ENCODE data around the gene RTRAF.

RTRAF gene

DNA sequence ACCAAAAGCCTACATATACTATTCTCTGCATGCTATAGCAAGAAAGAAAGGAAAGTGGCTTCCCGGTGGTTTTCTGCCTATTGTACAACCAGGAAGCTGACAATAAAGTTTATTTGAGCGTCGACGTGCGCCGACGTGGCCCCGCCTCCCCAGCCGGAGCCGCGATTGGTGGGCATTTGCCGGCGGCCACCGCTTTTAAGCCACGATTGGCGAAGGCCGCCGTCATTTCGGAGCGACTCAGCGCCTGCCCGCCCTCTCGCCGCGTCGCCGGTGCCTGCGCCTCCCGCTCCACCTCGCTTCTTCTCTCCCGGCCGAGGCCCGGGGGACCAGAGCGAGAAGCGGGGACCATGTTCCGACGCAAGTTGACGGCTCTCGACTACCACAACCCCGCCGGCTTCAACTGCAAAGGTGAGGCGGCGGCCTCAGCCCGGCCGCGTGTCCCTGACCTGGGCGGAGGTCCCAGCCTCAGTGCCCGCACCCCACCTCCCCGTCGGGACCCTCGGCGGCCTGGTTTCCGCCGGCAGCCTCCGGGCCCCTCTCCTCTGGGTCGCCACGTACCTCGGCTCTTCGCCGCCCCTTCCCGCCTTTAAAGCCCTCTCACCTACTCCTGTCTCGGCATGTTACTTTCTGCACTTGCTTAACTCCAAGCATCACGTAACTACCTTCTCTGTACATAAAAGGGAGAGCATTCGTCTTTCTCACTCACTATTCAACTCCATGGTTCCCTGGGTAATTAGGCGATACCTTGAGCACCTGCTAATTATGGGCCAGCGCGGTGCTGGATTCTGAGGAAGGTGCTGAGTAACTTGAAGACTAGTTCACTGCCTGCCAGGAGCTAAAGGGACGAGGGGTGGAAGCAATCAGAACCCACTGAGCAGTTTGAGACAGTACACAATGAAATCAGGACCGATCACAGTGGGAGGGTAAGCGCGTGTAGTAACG lies at the start of gene RTRAF:
TSS of gene RTRAF (plus strand) at position 254 of the 942 bp plus-strand sequence. CDS start at position 348, 94 bp downstream.
- DNase-seq (ENCODE audit: low read depth): peak; percentile 87

DNA sequence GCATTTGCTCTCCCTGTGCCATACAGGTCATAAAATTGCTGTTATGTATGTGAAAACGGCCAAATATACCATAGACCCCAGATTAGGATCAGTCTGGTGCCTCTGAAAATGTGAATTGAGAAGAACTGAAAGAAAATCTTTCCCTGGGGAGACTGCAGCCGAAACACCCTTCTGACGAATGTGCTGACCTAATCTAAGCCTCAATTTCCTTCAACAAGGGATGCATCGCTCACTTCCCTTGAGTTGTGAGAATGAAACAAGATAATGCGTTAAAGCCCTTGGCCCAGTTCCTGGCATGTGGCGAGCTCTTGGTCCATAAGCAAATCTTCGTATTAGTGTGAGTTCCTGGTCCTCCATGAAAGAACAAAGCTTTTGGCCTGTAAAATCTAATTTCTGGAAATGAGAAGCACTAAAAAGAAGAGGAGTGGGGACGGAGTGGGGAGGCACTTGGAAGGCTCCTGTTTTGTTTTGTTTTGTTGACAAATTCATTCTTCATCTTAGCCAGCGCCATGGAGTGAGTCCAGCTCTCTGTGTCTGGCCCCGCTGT lies 49.5 kb upstream of the RTRAF start:
- no peak for DNase-seq (ENCODE audit: low read depth)

DNA sequence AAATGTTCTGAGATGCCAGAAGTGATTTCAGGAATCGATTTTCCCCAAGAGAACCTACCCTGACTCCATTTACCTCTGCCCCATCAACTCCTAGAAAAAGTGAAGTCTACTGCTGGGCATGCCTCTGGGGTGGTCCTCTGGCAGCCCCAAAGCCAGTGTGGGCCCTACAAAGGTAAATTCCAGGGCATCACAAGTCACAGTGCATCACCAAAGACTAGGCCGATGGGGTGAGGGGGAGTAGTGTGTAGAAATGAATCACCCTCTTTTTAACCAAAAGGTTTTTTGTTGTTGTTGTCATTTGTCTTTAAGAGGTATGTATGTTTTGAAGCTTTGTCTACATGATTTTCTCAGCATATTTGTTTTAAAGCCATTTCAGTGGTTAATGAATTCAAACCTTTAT lies 46.4 kb upstream of the RTRAF start:
- no peak for DNase-seq (ENCODE audit: low read depth)

DNA sequence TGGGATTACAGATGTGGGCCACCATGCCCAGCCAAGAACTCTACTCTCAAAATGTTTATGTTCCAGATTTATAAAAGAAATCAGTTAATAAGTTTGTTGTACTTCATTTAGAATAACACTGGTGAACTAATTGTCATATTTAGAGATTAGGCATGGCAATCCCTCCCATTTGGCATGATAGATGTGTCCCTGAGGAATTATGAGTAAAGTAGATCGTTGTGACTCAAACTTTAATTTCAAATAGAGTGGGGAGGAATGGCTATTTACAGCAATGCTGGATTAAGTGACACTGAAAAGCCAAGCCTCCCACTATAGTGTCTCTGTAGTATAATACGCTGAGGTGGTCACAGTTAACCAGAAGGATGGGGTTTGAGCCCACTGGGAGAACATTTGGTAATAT lies 39.3 kb upstream of the RTRAF start:
- no peak for DNase-seq (ENCODE audit: low read depth)

DNA sequence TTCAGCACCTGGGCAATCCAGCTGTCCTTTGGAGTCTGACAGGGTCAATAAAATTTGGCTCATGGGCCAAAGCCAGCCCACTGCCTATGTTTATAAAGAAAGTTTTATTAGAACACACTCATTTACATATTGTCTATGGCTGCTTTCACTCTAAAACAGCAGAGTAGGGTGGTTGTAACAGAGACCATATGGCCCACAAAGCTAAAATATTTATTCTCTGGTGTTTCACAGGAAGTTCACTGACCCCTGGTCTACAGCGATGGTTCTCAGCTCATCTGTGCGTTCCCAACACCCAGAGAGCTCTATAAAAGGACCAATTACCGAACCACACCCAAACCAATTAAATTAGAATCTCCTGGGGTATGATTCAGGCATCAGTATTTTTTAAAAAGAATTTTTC lies 37.7 kb upstream of the RTRAF start:
- DNase-seq (ENCODE audit: low read depth): no peak

DNA sequence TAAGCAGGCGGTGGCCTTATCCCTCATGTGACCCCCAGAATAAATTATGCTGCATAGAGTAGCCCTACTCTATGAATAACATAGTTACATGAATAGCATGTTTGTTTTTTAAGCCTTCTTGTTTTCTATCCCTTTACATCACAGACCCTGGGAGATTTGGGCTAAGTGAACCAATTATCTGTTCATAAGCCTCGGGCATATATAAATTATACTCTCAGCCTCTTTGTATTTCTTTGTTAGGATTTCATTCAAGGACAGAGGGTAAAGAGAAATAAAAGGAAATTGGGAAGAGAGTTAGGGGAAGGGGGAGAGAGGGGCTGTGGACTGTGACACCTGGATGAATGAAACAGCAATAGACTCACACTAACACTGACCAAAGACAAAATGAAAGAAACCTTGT lies 35.3 kb upstream of the RTRAF start:
- DNase-seq (ENCODE audit: low read depth): no peak

DNA sequence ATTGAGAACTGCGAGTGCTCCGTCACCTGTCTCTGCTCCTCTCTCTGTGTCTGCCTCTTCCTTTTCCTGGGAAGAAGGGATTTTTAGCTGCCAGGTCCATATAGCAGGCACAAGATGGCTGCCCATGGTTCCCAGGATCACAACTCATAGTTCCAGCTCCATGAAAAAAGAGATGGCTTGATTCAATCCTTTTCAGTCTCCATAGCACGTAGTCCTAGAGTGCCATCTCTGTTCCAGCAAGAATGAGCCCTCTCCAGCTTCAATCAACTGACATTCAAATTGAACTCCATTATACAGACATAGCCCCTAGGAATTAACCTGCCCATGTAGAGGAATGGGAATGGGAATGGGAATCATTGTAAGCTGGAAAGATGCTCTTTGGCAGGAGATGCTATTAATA lies 34.7 kb upstream of the RTRAF start:
- no peak for DNase-seq (ENCODE audit: low read depth)

DNA sequence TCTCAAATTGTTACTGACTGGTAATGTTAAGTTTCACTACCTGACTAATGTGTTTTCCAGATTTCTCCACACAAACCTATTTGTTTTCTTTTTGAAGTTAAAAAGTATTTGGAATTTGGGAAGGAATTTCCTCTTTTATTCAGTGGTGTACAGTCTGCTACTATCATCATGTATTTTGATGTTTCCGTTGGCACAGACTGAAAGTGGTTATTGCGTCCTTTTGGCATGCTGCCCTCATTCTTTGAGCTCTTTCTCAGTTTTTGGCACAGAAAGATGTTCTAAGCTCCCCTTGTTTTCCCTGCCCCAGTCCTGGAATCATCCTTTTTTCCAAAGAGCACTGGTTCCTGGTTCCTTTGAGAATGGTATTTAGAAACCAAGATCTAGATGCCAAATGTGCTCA lies 31.4 kb upstream of the RTRAF start:
- no peak for DNase-seq (ENCODE audit: low read depth)

DNA sequence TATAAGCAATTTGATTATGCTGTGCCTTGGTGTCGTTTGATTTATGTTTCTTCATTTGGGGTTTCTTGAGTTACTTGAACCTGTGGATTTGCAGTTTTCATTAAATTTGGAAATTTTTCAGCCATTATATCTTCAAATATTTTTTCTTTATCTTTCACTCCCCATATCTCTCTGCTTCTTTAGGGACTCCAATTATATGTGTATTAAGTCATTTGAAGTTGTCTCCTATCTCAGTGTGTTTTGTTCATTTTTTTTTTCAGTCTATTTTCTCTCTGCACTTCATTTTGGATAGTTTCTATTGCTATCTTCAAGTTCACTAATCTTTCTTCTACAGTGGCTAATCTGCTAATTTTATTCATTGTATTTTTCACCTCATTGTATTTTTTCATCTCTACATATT lies 29.4 kb upstream of the RTRAF start:
- no peak for DNase-seq (ENCODE audit: low read depth)

DNA sequence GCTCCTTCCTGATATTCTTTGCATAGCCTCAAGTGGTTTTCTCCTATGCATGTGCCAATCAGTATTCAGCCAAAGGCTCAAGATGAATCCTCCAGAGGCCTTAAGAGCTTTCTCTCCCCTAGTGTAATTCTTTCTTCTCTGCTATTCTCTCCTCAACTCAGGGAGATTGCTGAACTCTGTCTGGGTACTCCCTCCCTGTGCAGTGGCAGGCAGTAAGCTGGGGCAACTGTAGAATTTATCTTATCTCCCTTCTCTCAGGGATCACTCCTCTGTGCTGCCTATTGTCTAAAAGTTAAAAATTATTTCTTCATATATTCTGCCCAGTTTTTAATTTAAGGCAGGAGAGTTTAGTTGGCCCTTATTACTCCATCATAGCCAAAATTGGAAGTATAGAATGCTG lies 28.5 kb upstream of the RTRAF start:
- no peak for DNase-seq (ENCODE audit: low read depth)

DNA sequence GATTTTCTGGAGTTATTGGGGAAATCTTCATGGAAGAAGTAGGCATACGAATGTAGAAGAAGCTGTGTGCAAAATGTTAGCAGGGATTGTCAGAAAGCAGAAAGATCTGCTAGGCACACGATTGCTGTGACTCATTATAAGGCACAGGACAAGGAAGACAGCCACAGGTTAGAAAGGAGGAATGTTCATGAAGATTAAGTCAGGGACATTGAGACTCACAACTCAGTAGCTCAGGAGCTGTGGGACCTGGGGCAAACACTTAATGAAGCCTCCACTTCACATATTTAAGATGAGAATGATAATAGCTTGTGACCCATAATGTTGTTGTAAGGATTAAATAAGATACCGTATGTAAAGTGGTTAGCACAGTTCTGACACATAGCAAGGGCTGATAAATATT lies 26.6 kb upstream of the RTRAF start:
- no peak for DNase-seq (ENCODE audit: low read depth)

DNA sequence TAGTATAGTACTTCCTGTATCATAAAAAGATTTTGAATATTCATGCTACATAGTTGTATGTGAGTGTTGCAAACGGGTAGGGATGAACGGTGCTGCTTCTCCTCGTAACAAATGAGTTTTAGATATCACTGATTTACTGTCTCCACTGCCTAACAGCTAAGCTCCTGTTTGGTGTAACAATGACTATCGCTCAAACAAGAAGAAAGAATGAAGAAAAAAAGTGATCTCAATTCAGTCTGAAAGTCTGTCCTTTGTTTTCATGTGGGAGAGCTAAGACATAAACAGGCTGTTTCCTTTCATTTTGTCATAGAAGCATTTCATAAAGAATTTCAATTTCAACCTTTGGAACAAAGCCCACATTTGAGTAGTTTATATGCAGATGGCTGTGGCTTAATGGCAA lies 26.1 kb upstream of the RTRAF start:
- no peak for DNase-seq (ENCODE audit: low read depth)

DNA sequence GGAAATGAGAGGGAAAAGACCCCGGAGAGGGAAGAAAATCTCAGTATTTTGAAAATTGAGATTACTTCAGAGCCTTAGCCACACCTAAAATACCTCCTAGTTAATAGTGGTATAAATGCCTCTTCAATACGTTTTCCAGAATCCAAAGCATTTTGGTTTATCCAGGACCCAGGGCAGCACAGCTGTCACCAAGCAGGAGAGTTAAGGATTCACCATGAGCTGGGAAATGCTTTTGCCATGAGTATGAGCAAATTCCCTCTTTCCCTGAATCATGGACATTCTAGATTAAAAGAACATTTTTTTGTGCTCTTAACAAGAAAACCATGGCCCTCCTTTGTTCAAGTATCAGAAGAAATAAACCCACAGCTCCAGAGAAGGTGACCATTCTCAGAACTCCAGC lies 21.8 kb upstream of the RTRAF start:
- DNase-seq (ENCODE audit: low read depth): no peak

DNA sequence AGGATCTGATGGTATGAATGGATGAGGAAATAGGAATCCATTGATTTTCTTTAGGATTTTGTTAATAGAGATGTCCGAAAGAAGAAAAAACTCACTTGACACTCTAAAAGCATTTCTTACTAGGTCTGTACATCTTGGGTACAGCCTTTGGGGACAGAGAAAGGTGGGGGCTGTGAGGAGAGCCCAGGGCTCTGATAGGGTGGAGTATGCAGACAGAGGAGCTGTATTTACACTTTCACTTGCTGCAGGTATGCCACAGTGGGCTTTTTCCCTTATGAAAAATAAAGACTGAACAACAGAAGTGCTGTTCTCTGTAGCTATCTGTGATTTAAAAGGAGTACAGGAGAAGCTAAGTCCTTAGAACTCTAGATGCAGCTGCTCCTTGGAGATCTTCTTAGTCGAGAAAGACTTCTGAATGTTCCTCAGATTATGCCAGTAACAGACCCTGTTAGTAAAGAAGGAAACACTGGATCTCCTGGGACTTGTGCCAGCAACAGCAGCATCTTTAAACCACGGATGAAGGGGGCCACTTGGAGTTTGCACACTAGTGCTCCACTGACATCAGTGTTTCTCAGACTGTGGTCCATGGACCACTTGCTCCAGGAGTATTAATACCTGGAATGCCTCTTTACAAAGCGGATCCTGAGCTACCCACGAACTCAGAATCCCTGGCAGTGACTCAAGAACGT lies 19.4 kb upstream of the RTRAF start:
- no peak for DNase-seq (ENCODE audit: low read depth)

DNA sequence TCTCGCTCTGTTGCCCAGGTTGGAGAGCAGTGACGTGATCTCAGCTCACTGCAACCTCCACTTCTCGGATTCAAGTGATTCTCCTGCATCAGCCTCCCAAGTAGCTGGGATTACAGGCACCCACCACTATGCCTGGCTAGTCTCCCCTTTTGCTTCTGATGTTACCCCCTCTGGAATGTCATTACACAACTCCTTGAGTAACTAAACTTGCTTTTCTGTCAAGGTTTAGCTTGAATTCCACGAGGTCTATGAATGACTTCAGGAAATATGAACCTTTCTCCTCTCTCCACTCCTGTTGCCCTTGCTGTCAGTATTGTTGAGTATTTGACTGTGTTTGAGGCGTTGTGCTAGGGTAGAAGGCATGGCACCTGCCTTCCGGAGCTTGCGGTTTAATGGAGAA lies 16.8 kb upstream of the RTRAF start:
- DNase-seq (ENCODE audit: low read depth): no peak

DNA sequence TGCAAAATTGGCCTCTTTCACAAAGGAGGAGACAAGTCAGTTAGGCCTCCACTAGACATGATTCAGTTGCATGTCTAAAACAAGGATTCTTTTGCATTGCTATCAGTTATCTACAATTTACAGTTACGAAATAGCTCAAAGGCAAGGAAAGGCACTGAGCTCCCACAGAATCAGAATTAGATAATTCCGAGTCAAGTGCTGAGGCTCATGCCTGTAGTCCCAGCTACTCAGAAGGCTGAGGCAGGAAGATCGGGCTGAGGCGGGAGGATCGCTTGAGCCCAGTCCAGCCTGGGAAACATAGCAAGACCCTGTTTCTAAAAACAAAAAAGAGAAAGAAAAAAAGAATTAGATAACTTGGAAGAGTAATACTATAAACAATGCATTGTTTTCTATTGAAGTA lies 12.3 kb upstream of the RTRAF start:
- DNase-seq (ENCODE audit: low read depth): no peak

DNA sequence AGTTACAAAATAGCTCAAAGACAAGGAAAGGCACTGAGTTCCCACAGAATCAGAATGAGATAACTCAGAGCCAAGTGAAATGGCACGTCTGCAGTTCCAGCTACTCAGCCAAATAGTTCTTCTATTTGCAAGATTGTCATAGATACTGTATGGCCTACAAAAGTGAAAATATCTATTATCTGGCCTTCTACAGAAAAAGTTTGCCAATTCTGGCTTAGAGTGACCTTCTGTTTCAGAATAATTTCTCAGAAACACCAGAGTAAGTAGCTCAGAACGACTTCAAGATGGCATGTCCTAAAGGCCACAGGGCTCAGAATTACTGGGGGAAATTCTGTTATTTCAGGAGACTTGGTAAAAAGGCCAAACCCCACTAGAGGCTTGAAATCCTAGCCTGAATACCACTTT lies 10.7 kb upstream of the RTRAF start:
- no peak for DNase-seq (ENCODE audit: low read depth)

DNA sequence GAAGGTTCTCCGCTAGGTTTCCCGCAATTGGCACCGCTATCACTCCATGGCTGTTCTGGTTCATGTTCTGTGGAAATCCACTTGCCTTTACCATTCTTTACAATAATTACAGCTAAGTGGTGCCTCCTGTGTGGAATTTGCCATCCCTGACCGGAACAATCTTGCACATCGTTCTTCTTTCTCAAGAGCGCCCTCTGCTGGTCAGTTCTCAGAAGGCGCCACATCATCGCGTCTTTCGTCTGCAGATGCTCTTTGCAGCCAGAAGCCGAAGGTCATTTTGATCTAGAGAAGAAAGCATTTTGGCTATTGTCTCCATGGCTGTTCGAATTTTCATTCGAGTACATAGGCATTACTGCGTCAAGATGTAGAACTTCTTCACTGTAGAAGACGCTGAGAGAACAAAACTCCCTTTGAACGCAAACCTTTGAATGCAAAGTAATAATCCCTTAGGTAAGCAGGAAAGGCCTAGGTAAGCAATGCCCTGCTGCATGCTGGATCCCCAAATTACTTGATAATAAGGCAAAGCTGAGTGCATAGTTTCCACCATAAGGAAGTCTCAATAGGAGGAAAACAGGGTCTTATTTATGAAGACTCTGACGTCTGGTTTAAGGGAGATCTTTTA lies 10.1 kb upstream of the RTRAF start:
- DNase-seq (ENCODE audit: low read depth): peak; percentile 72

DNA sequence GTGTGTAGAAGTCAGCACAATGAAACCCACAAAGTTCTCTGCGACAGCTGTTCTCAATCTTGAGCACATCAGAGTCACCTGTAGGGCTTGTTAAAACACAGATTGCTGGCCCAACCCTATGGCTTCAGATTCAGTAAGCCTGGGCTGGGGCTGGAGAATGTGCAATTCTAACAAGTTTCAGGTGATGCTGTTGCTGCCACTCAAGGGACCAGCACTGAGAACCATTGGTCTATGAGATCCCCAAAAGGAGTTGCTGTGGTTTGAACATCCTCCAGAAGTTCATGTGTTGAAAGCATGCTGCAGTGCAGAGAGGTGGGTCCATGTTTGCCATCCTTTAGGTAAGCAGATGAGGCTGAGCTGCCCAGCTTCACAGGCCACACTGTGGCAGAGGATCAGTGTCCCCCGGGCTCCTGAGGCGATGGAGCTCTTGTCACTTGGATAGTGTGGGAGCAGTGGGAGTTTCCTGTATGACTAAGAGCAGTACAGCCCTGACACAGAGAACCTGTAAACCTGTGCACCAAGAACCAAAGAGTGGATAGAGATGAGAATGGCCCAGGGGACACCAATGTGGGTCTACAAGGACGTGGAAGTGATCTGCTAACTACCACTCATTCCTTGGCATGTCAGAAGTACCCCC lies 8.0 kb upstream of the RTRAF start:
- no peak for DNase-seq (ENCODE audit: low read depth)

DNA sequence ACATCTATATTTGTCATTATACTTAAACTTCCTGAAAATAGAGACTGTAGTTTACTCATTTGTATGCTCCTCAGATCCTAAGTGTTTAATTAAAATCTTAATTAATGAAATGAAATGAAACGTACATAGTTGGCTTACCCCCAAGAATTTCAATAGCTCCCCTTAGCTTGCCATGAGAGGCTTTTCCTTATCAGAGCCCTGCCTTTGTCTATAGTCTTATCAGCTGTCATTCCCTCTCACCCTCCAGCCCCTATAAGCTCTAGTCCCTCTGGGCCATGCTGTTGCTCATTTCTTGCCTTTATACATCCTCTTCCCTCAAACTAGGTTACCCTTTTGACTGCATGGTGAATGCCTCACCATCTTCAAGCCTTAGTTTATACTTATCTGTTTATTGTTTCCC lies 1.1 kb upstream of the RTRAF start:
- no peak for DNase-seq (ENCODE audit: low read depth)

DNA sequence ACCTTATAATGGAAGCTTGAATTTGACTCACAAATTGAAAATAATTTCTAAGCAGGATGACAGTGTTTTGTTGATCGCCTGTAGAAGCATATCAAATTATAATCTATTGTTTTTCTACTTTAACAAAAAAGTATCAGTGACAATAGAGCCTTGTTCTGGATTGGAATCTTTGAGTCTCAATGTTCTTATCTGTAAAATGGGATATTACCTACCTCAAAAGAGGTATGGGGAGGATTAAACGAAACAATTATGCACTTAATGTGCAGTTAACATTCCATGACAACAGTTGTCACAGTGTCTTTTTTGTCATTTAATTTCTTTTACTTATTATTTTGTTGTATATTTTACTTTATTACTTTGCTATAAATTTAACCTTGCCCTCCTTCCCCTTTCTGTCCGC lies 1.1 kb downstream of the RTRAF start:
- no peak for DNase-seq (ENCODE audit: low read depth)

DNA sequence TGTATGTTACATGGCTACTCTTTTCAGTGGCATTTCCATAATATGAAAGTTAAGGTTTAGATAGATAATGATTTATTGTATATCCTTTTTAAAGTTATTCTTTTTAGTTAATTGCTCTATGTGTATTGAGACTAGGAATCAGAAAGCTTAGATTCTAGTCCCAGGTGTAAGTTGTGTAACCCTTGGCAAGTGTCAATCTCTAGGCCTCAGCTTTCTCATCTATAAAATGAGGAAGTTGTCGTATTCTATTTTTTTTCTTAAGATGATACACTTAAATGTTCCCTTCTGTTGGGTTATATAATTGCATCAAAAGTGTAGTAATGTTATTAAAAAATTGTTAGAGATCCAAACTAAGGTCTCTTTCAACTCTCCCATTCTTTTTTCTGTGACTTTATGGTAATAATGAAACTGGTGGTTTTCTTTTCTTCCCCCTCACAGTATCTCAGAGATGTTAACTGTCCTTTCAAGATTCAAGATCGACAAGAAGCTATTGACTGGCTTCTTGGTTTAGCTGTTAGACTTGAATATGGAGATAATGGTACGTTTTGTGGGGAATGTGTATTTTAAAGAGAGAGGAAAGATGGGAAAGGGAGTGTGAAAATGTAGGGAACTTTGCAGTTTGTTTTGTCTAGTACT lies 4.1 kb downstream of the RTRAF start:
- no peak for DNase-seq (ENCODE audit: low read depth)

All from stimulated activated CD8-positive, alpha-beta memory T cell treated with anti-CD3 and anti-CD28 coated beads, Interleukin-4, amount 100 ng/mL, for 24 hours (primary cell).